GM13977 (cell line): ENCODE results near the gene ATP5MG.

ENCODE experiments used
- DNase-seq: peaks from one replicate; pipeline ENCODE4 v3.0.0; 2012; ENCODE audit warnings: low spot score
- in situ Hi-C: fragments of 300-500 bp; cut with MboI; formaldehyde crosslinking; loops from one replicate; pipeline ENCODE4 v1.12.0; 2022; ENCODE audit warnings: low sequenced_read_pairs, low pct_unique_long_range_greater_than_20kb, mixed read lengths, inconsistent platforms; ENCODE audit not compliant: unreplicated experiment
- TF ChIP-seq, protein P1 (sequence below): IDR thresholded peaks from 2 replicates; pipeline ENCODE4 v1.5.1; 2012; ENCODE audit warnings: mild to moderate bottlenecking, control low read depth; ENCODE audit not compliant: insufficient read depth; ENCODE audit errors: extremely low read depth, missing control alignments

ATP5MG gene

GRCh38 chr11:118417801-118418200 is 16.4 kb downstream of the ATP5MG start:
- in situ Hi-C loops = no loop called here
- no peak for DNase-seq
- TF ChIP-seq, protein P1, sequence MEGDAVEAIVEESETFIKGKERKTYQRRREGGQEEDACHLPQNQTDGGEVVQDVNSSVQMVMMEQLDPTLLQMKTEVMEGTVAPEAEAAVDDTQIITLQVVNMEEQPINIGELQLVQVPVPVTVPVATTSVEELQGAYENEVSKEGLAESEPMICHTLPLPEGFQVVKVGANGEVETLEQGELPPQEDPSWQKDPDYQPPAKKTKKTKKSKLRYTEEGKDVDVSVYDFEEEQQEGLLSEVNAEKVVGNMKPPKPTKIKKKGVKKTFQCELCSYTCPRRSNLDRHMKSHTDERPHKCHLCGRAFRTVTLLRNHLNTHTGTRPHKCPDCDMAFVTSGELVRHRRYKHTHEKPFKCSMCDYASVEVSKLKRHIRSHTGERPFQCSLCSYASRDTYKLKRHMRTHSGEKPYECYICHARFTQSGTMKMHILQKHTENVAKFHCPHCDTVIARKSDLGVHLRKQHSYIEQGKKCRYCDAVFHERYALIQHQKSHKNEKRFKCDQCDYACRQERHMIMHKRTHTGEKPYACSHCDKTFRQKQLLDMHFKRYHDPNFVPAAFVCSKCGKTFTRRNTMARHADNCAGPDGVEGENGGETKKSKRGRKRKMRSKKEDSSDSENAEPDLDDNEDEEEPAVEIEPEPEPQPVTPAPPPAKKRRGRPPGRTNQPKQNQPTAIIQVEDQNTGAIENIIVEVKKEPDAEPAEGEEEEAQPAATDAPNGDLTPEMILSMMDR = no peak

DNA sequence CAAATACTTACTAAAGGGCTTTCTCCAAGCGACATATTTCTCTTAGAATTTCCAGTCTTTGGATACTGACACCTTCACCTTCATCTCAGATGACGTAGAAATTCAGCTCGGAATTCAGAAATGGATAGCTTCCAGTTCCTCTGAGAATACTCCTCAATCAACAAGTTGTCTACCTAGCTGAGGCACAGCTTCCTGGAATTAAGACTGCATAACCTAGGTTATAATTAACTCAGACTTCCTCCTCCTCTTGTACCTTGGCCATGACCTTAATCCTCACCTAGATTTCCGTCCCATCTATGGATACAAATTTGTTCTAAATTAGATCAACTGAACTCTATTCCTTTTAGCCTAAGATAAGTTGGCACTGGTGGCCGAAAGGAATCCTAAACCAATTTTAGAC is 17.4 kb downstream of the ATP5MG start:
- TF ChIP-seq, protein P1 = no peak
- DNase-seq = no peak
- in situ Hi-C loops = no loop called here

GRCh38 chr11:118427707-118428106 is 26.3 kb downstream of the ATP5MG start:
- no peak for DNase-seq
- in situ Hi-C loops = no loop called here
- TF ChIP-seq, protein P1 = no peak

DNA sequence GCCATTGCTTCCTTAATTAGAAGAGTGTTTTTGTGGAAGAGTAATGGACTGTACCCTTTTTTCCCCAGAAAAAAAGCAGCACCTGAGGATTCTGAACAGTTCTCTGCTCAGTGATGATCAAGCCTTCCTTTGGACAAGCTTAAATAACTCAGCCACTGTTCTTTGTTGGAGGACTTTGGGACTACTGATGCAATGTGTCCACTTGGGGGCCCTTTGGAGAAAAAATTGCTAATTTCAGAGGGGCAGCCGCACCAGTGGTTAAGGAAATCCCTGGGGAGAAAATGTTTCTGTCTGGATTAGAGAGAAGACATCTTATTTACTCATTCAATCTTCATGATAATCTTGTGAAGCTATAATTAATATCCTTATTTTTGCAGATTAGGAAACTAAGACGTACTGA is 29.6 kb downstream of the ATP5MG start:
- TF ChIP-seq, protein P1 = no peak
- DNase-seq = no peak
- in situ Hi-C loops = no loop called here

- in situ Hi-C loops = no loop called here
- TF ChIP-seq, protein P1 = no peak
- DNase-seq = no peak
These were observed 32.7 kb downstream of the ATP5MG start for GRCh38 chr11:118434123-118434552.

- TF ChIP-seq, protein P1 = no peak
- DNase-seq = peak; percentile 65
- in situ Hi-C loops = no loop called here
These were observed 33.3 kb downstream of the ATP5MG start for GRCh38 chr11:118434553-118435289.
